Testis (tissue), 3 donors: ENCODE results near the gene OR5H14. TPM values are rescaled to one million over a fixed set of nuclear protein-coding genes. Genes with fewer than 3 reads are reported as not detected.
"Not testable (repeated sequence)": the region's sequence is repeated elsewhere in the genome, so short reads cannot be mapped to it uniquely, and the experiment has no call there.

Experiments used
- DNase-seq: peaks from one replicate; pipeline ENCODE4 v3.0.0-alpha.2; 2019
- H3K27ac ChIP-seq, 2 donors: fragments of 200-600 bp; sonication (generic); one replicate each; pipeline ENCODE4 v1.5.1; 2019
- H3K27me3 ChIP-seq: fragments of 200-600 bp; sonication (generic); one replicate; pipeline ENCODE4 v1.5.1; 2019
- H3K36me3 ChIP-seq: fragments of 200-600 bp; sonication (generic); one replicate; pipeline ENCODE4 v1.5.1; 2017; ENCODE audit warnings: low read depth; ENCODE audit errors: missing control alignments
- H3K4me1 ChIP-seq: fragments of 200-600 bp; sonication (generic); one replicate; pipeline ENCODE4 v1.5.1; 2019
- H3K4me3 ChIP-seq, 2 donors: fragments of 200-600 bp; sonication (generic); one replicate each; pipeline ENCODE4 v1.5.1; 2017 to 2019
- H3K9me3 ChIP-seq: fragments of 200-600 bp; sonication (generic); one replicate; pipeline ENCODE4 v1.5.1; 2017
- CTCF ChIP-seq, 3 experiments: fragments of 450-650 bp in 2 of 3; fragments of 200-600 bp in 1 of 3; sonication (generic) in 1 of 3; IDR thresholded peaks; one replicate each; pipeline ENCODE4 v1.5.1; 2016 to 2019; ENCODE audit warnings: antibody characterized with exemption in 3 of 3, mild to moderate bottlenecking in 2 of 3, moderate library complexity in 1 of 3
- POLR2A ChIP-seq: fragments of 450-650 bp; IDR thresholded peaks from one replicate; pipeline ENCODE4 v1.6.1; 2017; ENCODE audit warnings: antibody characterized with exemption, mild to moderate bottlenecking, moderate library complexity
- WGBS, 2 donors: methylation state at CpG; one replicate each; pipeline ENCODE4 v1.1.5; 2018; 5-methylcytosine and 5-hydroxymethylcytosine counted together
- intact Hi-C: fragments of 100-400 bp; cut with DNase I; formaldehyde crosslinking; loops from one replicate; pipeline ENCODE4 v1.15.1; 2023; ENCODE audit warnings: low total_unique reads
- polyA plus RNA-seq: library from polyadenylated mRNA; stranded (reverse); fragments of 350-450 nt; fragmentation: Illumina TruSeq; extraction: RNeasy Lipid Tissue Mini Kit (QIAGEN cat#74804); gene quantifications from one replicate; pipeline ENCODE4 v1.2.3, GENCODE V29; 2014; ENCODE audit warnings: low read depth, low replicate concordance; ENCODE audit not compliant: insufficient read depth
- total RNA-seq, 2 donors: library from RNA; depleted of rRNA; stranded (reverse); fragments of >200 nt; gene quantifications; one replicate each; pipeline ENCODE4 v1.2.3, GENCODE V29; 2016

OR5H14 gene
- total and polyA plus RNA-seq, 3 donors from 2014 or later: 0.06 to 0.41 (median 0.16) TPM

GRCh38 chr3:98172621-98173020 is 25.3 kb downstream of the OR5H14 start:
- Histone ChIP-seq H3K9me3 (no peaks in the 10 kb centered on the region), H3K27me3 (no peaks in the 10 kb centered on the region), H3K4me1 (no peaks in the 10 kb centered on the region), H3K36me3 (no peaks in the 10 kb centered on the region), H3K4me3 (no peak overlapping the region), H3K27ac (no peak overlapping the region)
- 75 to 81% methylated on average over 7 of the region's 7 CpGs for WGBS, 2 donors
- intact Hi-C loops: no loop called here
- TF ChIP-seq CTCF (IDR thresholded peaks at IDR 0.05) (no peak), POLR2A (no peak)
- no peak for DNase-seq

GRCh38 chr3:98180319-98180890 is 33.1 kb downstream of the OR5H14 start:
- 62 to 70% methylated on average over 3 of the region's 3 CpGs for WGBS, 2 donors

GRCh38 chr3:98182196-98182595 is 34.9 kb downstream of the OR5H14 start:
- H3K4me1 ChIP-seq: no peaks in the 10 kb centered on the region
- no peak overlapping the region for H3K4me3 ChIP-seq
- no peaks in the 10 kb centered on the region for H3K9me3 ChIP-seq
- intact Hi-C loops: loop anchor here (2.0 kb wide), 1 partner anchor 41 kb away; no protein-coding TSS in a partner anchor
- H3K27me3 ChIP-seq: no peaks in the 10 kb centered on the region
- H3K36me3 ChIP-seq: no peaks in the 10 kb centered on the region
- no peak overlapping the region for H3K27ac ChIP-seq
- TF ChIP-seq CTCF (IDR thresholded peaks at IDR 0.05) (no peak), POLR2A (no peak)
- DNase-seq: no peak

More at GRCh38 chr3:98180319-98180890, 33.1 kb downstream of the OR5H14 start:
- no peaks in the 10 kb centered on the region for H3K9me3 ChIP-seq
- no peaks in the 10 kb centered on the region for H3K4me1 ChIP-seq
- TF ChIP-seq POLR2A: no peak
- no peak for TF ChIP-seq CTCF (IDR thresholded peaks at IDR 0.05)
- no peak overlapping the region for H3K27ac ChIP-seq
- no peaks in the 10 kb centered on the region for H3K36me3 ChIP-seq
- no peaks in the 10 kb centered on the region for H3K27me3 ChIP-seq
- H3K4me3 ChIP-seq: no peak overlapping the region
- DNase-seq: no peak
- intact Hi-C loops: no loop called here

GRCh38 chr3:98185180-98185579 is 37.9 kb downstream of the OR5H14 start:
- TF ChIP-seq CTCF (IDR thresholded peaks at IDR 0.05): no peak
- no peak for TF ChIP-seq POLR2A
- Histone ChIP-seq H3K9me3 (no peaks in the 10 kb centered on the region), H3K4me1 (no peaks in the 10 kb centered on the region), H3K27ac (no peak overlapping the region), H3K36me3 (no peaks in the 10 kb centered on the region), H3K27me3 (no peaks in the 10 kb centered on the region), H3K4me3 (no peak overlapping the region)
- DNase-seq: no peak
- intact Hi-C loops: no loop called here

- TF ChIP-seq CTCF (IDR thresholded peaks at IDR 0.05) (peak in 1 of 3 experiments; percentile 9), POLR2A (no peak)
- 19 to 29% methylated on average over 3 of the region's 3 CpGs for WGBS, 2 donors
Measured at GRCh38 chr3:98188545-98188944, 41.3 kb downstream of the OR5H14 start.

GRCh38 chr3:98190911-98191310 is 43.6 kb downstream of the OR5H14 start:
- H3K36me3 ChIP-seq, H3K9me3 ChIP-seq, H3K27ac ChIP-seq, intact Hi-C loops, DNase-seq, H3K4me1 ChIP-seq, H3K4me3 ChIP-seq, H3K27me3 ChIP-seq: not testable (repeated sequence)

More at GRCh38 chr3:98188545-98188944, 41.3 kb downstream of the OR5H14 start:
- Histone ChIP-seq H3K36me3 (no peaks in the 10 kb centered on the region), H3K4me3 (no peak overlapping the region), H3K9me3 (no peaks in the 10 kb centered on the region), H3K27ac (no peak overlapping the region), H3K4me1 (no peaks in the 10 kb centered on the region), H3K27me3 (no peaks in the 10 kb centered on the region)
- DNase-seq: no peak
- intact Hi-C loops: no loop called here

- H3K27me3 ChIP-seq, DNase-seq, H3K4me1 ChIP-seq, H3K4me3 ChIP-seq, H3K9me3 ChIP-seq, H3K36me3 ChIP-seq, H3K27ac ChIP-seq, intact Hi-C loops: not testable (repeated sequence)
- 61 to 64% methylated on average over 2 of the region's 2 CpGs for WGBS, 2 donors
Measured at GRCh38 chr3:98196293-98196692, 49.0 kb downstream of the OR5H14 start.
